Heart right ventricle (tissue), 16 donors: ENCODE measurements around the gene HLA-B. TPM values are rescaled to one million over a fixed set of nuclear protein-coding genes. Genes with fewer than 3 reads are reported as not detected.
A peak's percentile ranks its signal among the peaks of the same experiment; 100 is the strongest.
"Not testable (repeated sequence)": the region's sequence is repeated elsewhere in the genome, so short reads cannot be mapped to it uniquely, and the experiment has no call there.

Source experiments
- ATAC-seq, 8 donors: fragments of 200-7000 bp; cut with Tn5 transposase; one replicate each; pipeline ENCODE4 v1.9.1; 2020; ENCODE audit warnings: mild to moderate bottlenecking in 8 of 8, moderate library complexity in 8 of 8, moderate number of reproducible peaks in 1 of 8
- DNase-seq, 2 donors: peaks; one replicate each; pipeline ENCODE4 v3.0.0-alpha.2; 2020
- H3K27ac ChIP-seq, 10 donors: fragments of 200-600 bp; sonication (generic) in 2 of 10; one replicate each; pipeline versions ENCODE4 v1.5.0 to v1.8.0; 2020 to 2022; ENCODE audit warnings: mild to moderate bottlenecking in 3 of 10
- H3K27me3 ChIP-seq, 7 donors: fragments of 200-600 bp; one replicate each; pipeline ENCODE4 v1.8.0; 2021 to 2022; ENCODE audit warnings: mild to moderate bottlenecking in 2 of 7
- H3K36me3 ChIP-seq, 9 donors: fragments of 200-600 bp; sonication (generic) in 1 of 9; one replicate each; pipeline versions ENCODE4 v1.5.0 to v1.8.0; 2020 to 2022; ENCODE audit warnings: mild to moderate bottlenecking in 2 of 9
- H3K4me1 ChIP-seq, 9 donors: fragments of 200-600 bp; sonication (generic) in 1 of 9; one replicate each; pipeline versions ENCODE4 v1.5.0 to v1.8.0; 2020 to 2022; ENCODE audit warnings: mild to moderate bottlenecking in 4 of 9
- H3K4me3 ChIP-seq, 10 donors: fragments of 200-600 bp; sonication (generic) in 2 of 10; one replicate each; pipeline versions ENCODE4 v1.5.0 to v1.8.0; 2020 to 2022; ENCODE audit warnings: mild to moderate bottlenecking in 7 of 10, moderate library complexity in 2 of 10
- H3K9me3 ChIP-seq, 11 donors: fragments of 200-600 bp in 10 of 11; sonication (generic) in 2 of 11; one replicate each; pipeline versions ENCODE4 v1.5.0 to v1.8.0; 2013 to 2022; ENCODE audit warnings: mild to moderate bottlenecking in 2 of 11, control low read depth in 1 of 11, moderate library complexity in 1 of 11
- WGBS, 2 donors: extraction: QIAGEN DNeasy Blood & Tissue Kit; methylation state at CpG; one replicate each; pipeline ENCODE4 v1.1.7; 2013; ENCODE audit warnings: inconsistent platforms in 1 of 2; 5-methylcytosine and 5-hydroxymethylcytosine counted together
- intact Hi-C, 10 donors: fragments of 100-400 bp; cut with DNase I; formaldehyde crosslinking; loops; one replicate each; pipeline versions ENCODE4 v1.11.1 to v1.14.2; 2022
- polyA plus RNA-seq, 2 donors: library from polyadenylated mRNA; stranded (reverse); fragments of 200-250 nt; gene quantifications; one replicate each; pipeline ENCODE4 v1.2.3, GENCODE V29; 2013
- total RNA-seq, 10 donors: library from RNA; stranded (reverse); fragmentation: NEBNext Ultra II Directional in 3 of 10; extraction: Animal tissue kit (Norgen Biotek cat#: 25700) in 3 of 10; gene quantifications; one replicate each; pipeline versions ENCODE4 v1.2.1 to v1.2.4, GENCODE V29; 2021 to 2023
- TF ChIP-seq, protein P1 (sequence below), 9 donors: fragments of 200-600 bp; sonication (generic) in 2 of 9; IDR thresholded peaks; one replicate each; pipeline versions ENCODE4 v1.5.0 to v1.8.0; 2021 to 2022; ENCODE audit warnings: antibody characterized with exemption in 9 of 9, mild to moderate bottlenecking in 5 of 9, moderate library complexity in 1 of 9
- donor health status: Arrhythmogenic right ventricular cardiomyopathy.
- donor health status: ischemic (EF 13 %, LVEDD 7.1; RV severe dilation, severe dysfunction).
- donor health status: healthy with polysubstance abuse.
- donor health status: DM: no; HTN: yes; CAD: no.
- donor health status: DM: no; HTN: no; CAD: no.
- donor health status: ischemic (EF 25% LVEDD 6.9; RV normal size, moderate dysfunction).
- donor health status: ischemic (EF 25% LVEDD 5.7; RV mildly dilated, moderate dysfunction).
- donor health status: healthy.
- donor health status: DM: yes; HTN: yes; CAD: no.
- donor health status: Ischemic cardiomyopathy.
- donor health status: ischemic (EF 35%, LVEDD 5.7; RV mildly dilated, moderate dysfunction).
- donor health status: nonischemic (EF 11% LVEDD 7.7; RV severe dilation, severe dysfunction).
- donor health status: DM: yes; HTN: yes; CAD: no.
- donor health status: PGD.
- donor health status: ischemic (EF 29% LVEDD 5.4; RV normal size, mild dysfunction).
- donor health status: nonischemic (EF 23%, LVEDD 6.1; RV moderate dilation, normal function).

The HLA-B gene
- total and polyA plus RNA-seq, 12 donors, result 252 to 2,676 (median 408) TPM

DNA sequence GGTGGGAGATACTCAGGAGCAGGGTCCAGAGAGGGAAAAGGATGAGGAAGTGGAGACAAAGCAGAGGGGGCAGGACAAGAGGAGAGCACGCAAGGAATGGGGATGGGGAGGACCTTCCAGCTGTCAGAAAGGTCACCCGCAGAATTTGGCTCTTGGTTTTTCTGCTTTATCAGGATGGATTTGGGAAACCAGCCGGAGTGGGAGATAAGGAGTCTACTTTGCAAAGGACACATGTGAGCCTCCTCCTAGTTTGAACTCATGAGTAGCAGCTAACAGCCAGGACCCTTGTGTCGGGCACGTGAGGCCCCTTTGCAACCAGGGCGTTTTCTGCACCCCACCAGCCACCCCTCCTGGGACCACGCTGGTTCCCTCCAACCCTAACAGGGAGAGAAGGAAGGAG is 38.9 kb upstream of the HLA-B start:
- TF ChIP-seq, protein P1, sequence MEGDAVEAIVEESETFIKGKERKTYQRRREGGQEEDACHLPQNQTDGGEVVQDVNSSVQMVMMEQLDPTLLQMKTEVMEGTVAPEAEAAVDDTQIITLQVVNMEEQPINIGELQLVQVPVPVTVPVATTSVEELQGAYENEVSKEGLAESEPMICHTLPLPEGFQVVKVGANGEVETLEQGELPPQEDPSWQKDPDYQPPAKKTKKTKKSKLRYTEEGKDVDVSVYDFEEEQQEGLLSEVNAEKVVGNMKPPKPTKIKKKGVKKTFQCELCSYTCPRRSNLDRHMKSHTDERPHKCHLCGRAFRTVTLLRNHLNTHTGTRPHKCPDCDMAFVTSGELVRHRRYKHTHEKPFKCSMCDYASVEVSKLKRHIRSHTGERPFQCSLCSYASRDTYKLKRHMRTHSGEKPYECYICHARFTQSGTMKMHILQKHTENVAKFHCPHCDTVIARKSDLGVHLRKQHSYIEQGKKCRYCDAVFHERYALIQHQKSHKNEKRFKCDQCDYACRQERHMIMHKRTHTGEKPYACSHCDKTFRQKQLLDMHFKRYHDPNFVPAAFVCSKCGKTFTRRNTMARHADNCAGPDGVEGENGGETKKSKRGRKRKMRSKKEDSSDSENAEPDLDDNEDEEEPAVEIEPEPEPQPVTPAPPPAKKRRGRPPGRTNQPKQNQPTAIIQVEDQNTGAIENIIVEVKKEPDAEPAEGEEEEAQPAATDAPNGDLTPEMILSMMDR (IDR thresholded peaks at IDR 0.05), result no peak
- peaks cover 0 to 27% (median 0%) of the 10 kb centered on the region in 9 donors for H3K36me3 ChIP-seq
- no peaks in the 10 kb centered on the region for H3K9me3 ChIP-seq
- H3K27ac ChIP-seq, result no peak overlapping the region
- WGBS, 2 donors, result 63 to 64% methylated on average over 7 of the region's 7 CpGs
- intact Hi-C loops, result loop anchor here in 3 of 10 donors (2.0 to 5.0 kb wide), 2 partner anchors 45 to 46 kb away; no protein-coding TSS in a partner anchor
- ATAC-seq (no peak), DNase-seq (no peak)
- H3K4me3 ChIP-seq, result no peak overlapping the region
- no peaks in the 10 kb centered on the region for H3K27me3 ChIP-seq
- H3K4me1 ChIP-seq, result peaks cover 0 to 39% (median 27%) of the 10 kb centered on the region in 9 donors

DNA sequence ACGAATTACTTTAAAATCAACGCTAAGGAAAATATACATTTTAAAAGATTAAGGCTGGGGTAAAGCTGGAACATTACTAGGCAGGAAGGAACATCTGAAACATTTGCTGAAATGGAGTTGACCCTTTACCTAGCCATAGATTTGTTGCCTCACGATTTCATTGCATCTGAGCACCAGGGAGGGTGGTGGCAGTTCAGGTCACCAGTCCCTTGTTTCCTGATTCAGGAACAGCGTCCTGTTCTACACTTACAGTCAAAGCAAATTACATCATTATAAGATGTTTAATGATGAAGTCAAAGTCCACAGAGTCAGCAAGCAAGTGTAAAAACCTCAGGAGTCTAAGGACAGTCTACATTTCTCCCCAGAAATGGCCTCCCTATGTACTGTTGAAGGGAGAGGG is 37.4 kb upstream of the HLA-B start:
- intact Hi-C loops, result no loop called here
- TF ChIP-seq, protein P1 (IDR thresholded peaks at IDR 0.05), result no peak
- H3K27ac ChIP-seq, result no peak overlapping the region

DNA sequence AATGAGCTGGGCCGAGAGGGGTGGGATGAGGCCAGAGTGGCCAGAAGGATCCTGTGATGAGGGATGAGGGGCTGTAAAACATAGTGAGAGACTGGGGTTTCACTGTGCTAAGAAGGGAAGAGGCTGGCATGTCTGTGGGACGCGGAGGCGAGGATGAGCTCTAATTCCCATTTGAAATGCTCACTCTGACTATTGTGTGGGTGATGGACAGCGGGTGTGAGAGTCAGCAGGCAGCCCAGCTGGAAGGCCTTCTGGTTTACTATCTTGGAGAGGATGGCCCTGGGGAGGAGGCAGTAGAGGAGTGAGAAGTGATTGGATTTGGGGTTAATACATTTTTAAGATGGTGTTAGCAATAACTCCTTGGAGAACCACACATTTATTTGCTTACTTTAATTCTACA is 37.0 kb upstream of the HLA-B start:
- TF ChIP-seq, protein P1 (IDR thresholded peaks at IDR 0.05), result no peak
- no peaks in the 10 kb centered on the region for H3K27me3 ChIP-seq
- intact Hi-C loops, result no loop called here
- H3K36me3 ChIP-seq, result peaks cover 0 to 27% (median 0%) of the 10 kb centered on the region in 9 donors
- H3K4me1 ChIP-seq, result peaks cover 0 to 32% (median 23%) of the 10 kb centered on the region in 9 donors
- WGBS, 2 donors, result 59 to 84% methylated on average over 5 of the region's 5 CpGs
- H3K9me3 ChIP-seq, result no peaks in the 10 kb centered on the region
- no peak for DNase-seq
- no peak overlapping the region for H3K27ac ChIP-seq
- no peak for ATAC-seq
- no peak overlapping the region for H3K4me3 ChIP-seq

More for the DNA sequence above, 37.4 kb upstream of the HLA-B start:
- no peaks in the 10 kb centered on the region for H3K9me3 ChIP-seq
- DNase-seq (no peak), ATAC-seq (no peak)
- peaks cover 0 to 27% (median 0%) of the 10 kb centered on the region in 9 donors for H3K36me3 ChIP-seq
- no peak overlapping the region for H3K4me3 ChIP-seq
- peaks cover 0 to 36% (median 27%) of the 10 kb centered on the region in 9 donors for H3K4me1 ChIP-seq
- WGBS, 2 donors, result 72 to 81% methylated on average over 4 of the region's 4 CpGs
- no peaks in the 10 kb centered on the region for H3K27me3 ChIP-seq

DNA sequence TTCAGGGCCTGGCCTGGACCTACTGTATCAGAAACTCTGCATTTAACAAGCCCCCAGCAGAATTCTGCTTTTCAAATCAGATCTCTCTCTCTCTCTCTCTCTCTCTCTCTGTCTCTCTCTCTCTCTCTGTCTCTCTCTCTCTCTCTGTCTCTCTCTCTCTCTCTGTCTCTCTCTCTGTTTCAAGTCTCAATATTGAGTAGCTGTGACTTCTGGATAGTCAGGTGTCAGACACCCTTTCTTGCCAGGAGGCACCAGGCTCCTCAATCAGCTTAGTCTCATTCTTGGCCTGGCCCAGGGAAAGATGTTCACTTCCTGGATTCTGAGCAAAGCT is 32.8 kb upstream of the HLA-B start:
- H3K27ac ChIP-seq, H3K4me3 ChIP-seq, DNase-seq, intact Hi-C loops, H3K4me1 ChIP-seq, H3K27me3 ChIP-seq, H3K9me3 ChIP-seq: not testable (repeated sequence)
- peaks cover 0 to 14% (median 0%) of the 10 kb centered on the region in 9 donors for H3K36me3 ChIP-seq
- ATAC-seq, result peak in 1 of 8 donors; percentile 8

DNA sequence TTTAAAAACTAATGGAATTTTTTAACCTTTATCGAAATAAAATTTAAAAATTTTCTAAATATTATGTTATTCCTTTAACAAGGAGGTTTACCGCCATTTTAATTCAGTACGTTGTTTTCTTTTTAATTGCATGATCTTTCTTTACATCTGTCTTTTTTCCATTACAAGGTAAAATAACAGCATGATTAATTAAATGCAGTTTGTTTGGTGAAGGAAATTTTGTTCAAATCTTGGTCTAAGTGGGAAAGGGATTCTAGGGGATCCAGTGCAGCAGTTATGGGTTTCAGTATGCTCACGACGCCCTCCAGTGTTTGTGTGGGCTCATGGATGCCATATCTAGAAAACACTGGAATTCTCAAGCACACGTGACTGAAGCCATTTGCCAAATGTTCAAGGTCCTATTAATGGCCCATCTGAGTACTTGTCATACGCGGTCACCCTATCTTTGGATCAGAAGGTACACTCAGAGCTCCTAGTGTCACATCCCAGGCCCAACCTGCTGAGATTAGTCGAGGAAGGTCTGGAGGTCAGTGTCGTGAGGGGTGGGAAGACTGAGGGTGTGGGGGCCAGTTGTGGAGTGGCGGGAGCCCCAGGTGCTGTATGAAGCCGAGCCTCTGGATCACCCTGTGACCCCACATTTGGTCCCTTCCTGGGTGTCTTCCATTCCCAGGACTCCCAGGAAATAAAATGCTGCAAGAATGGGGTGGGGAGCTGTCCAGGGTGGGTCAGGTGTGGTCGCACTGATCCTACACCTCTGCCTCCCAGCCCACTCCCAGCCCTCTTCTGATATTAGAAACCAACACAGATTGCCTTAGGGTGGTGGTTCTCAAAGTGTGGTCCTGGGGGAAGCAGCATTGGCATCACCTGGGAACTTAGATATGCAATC is 32.2 kb upstream of the HLA-B start:
- ATAC-seq, result peak; percentile 16 to 80 (median 68)
- intact Hi-C loops, result not testable (repeated sequence)

More for the DNA sequence above, 32.2 kb upstream of the HLA-B start:
- not testable (repeated sequence) for H3K36me3 ChIP-seq, DNase-seq, H3K4me1 ChIP-seq, H3K4me3 ChIP-seq, H3K9me3 ChIP-seq, H3K27ac ChIP-seq, H3K27me3 ChIP-seq
- TF ChIP-seq, protein P1 (IDR thresholded peaks at IDR 0.05), result peak in 2 of 9 donors; percentile 3 to 8
- WGBS, 2 donors, result 53 to 62% methylated on average over 4 of the region's 13 CpGs
